Mesenchymal stem cell (in vitro differentiated cells and primary cell): Measurements from ENCODE around the gene C16orf74.

Source experiments
- DNase-seq: peaks from one replicate; pipeline ENCODE4 v3.0.0-alpha.2; 2013
- H2AFZ ChIP-seq: one replicate; pipeline ENCODE4 v1.6.1; 2013; ENCODE audit warnings: low read depth, mild to moderate bottlenecking, control low read depth, inconsistent platforms, low read length, moderate library complexity
- H2AK5ac ChIP-seq: 2 replicates; pipeline ENCODE4 v1.6.1; 2013; ENCODE audit warnings: low read length, moderate library complexity, mild to moderate bottlenecking, inconsistent platforms; ENCODE audit not compliant: severe bottlenecking
- H2BK120ac ChIP-seq: one replicate; pipeline ENCODE4 v1.6.1; 2013; ENCODE audit warnings: low read depth, mild to moderate bottlenecking, inconsistent platforms, low read length, moderate library complexity
- H2BK12ac ChIP-seq, 2 experiments: one replicate each; pipeline ENCODE4 v1.6.1; 2013; ENCODE audit warnings: inconsistent platforms in 2 of 2, low read length in 2 of 2, mild to moderate bottlenecking in 2 of 2, moderate library complexity in 2 of 2, control low read depth in 1 of 2
- H2BK15ac ChIP-seq: one replicate; pipeline ENCODE4 v1.6.1; 2013; ENCODE audit warnings: mild to moderate bottlenecking, low read depth, inconsistent platforms; ENCODE audit not compliant: poor library complexity, severe bottlenecking
- H2BK5ac ChIP-seq: 2 replicates; pipeline ENCODE4 v1.6.1; 2013; ENCODE audit warnings: low read depth, mild to moderate bottlenecking, low read length, control low read depth, inconsistent platforms; ENCODE audit not compliant: poor library complexity, severe bottlenecking
- H3K14ac ChIP-seq, 2 experiments: one replicate each; pipeline ENCODE4 v1.6.1; 2013; ENCODE audit warnings: inconsistent platforms in 2 of 2, low read length in 2 of 2, control low read depth in 1 of 2, mild to moderate bottlenecking in 1 of 2, moderate library complexity in 1 of 2
- H3K18ac ChIP-seq, 2 experiments: one replicate each; pipeline ENCODE4 v1.6.1; 2013; ENCODE audit warnings: inconsistent platforms in 2 of 2, low read length in 2 of 2, control low read depth in 1 of 2, low read depth in 1 of 2, mild to moderate bottlenecking in 1 of 2
- H3K23ac ChIP-seq, 2 experiments: one replicate each; pipeline ENCODE4 v1.6.1; 2013; ENCODE audit warnings: inconsistent platforms in 2 of 2, low read length in 2 of 2, mild to moderate bottlenecking in 2 of 2, moderate library complexity in 2 of 2, control low read depth in 1 of 2
- H3K27ac ChIP-seq: 2 replicates; pipeline ENCODE4 v1.5.1; 2013; ENCODE audit warnings: mild to moderate bottlenecking, moderate library complexity, low read length, control low read depth, inconsistent platforms; ENCODE audit not compliant: poor library complexity, severe bottlenecking
- H3K27me3 ChIP-seq, 2 experiments: 2 replicates each; pipeline versions ENCODE4 v1.6.1 to v1.7.0; 2013; ENCODE audit warnings: low read length in 2 of 2, mild to moderate bottlenecking in 2 of 2, moderate library complexity in 2 of 2, control low read depth in 1 of 2, inconsistent platforms in 1 of 2; ENCODE audit not compliant: control insufficient read depth in 1 of 2, insufficient read depth in 1 of 2
- H3K36me3 ChIP-seq, 2 experiments: 2 replicates each; pipeline versions ENCODE4 v1.6.1 to v1.7.0; 2013; ENCODE audit warnings: low read length in 2 of 2, control low read depth in 1 of 2, inconsistent platforms in 1 of 2, low read depth in 1 of 2, mild to moderate bottlenecking in 1 of 2; ENCODE audit not compliant: insufficient read depth in 2 of 2, control insufficient read depth in 1 of 2
- H3K4ac ChIP-seq, 2 experiments: one replicate each; pipeline ENCODE4 v1.6.1; 2013; ENCODE audit warnings: inconsistent platforms in 2 of 2, low read length in 2 of 2, mild to moderate bottlenecking in 2 of 2, moderate library complexity in 2 of 2, control low read depth in 1 of 2, low read depth in 1 of 2
- H3K4me1 ChIP-seq: 2 replicates; pipeline ENCODE4 v1.6.1; 2013; ENCODE audit warnings: low read depth, low read length, control low read depth; ENCODE audit not compliant: control insufficient read depth, insufficient read depth
- H3K4me2 ChIP-seq: 2 replicates; pipeline ENCODE4 v1.6.1; 2013; ENCODE audit warnings: low read length, mild to moderate bottlenecking, inconsistent platforms; ENCODE audit not compliant: poor library complexity, severe bottlenecking
- H3K4me3 ChIP-seq, 2 experiments: 2 replicates each; pipeline versions ENCODE4 v1.5.1 to v1.7.0; 2013; ENCODE audit warnings: low read length in 2 of 2, mild to moderate bottlenecking in 2 of 2, control low read depth in 1 of 2, low read depth in 1 of 2; ENCODE audit not compliant: insufficient read depth in 1 of 2
- H3K79me1 ChIP-seq: replicated peaks from 2 replicates; pipeline ENCODE4 v1.6.1; 2013; ENCODE audit warnings: mild to moderate bottlenecking, control low read depth, low read length, inconsistent platforms; ENCODE audit not compliant: poor library complexity, severe bottlenecking
- H3K9ac ChIP-seq: 2 replicates; pipeline ENCODE4 v1.7.0; 2013; ENCODE audit warnings: mild to moderate bottlenecking, low read length, moderate library complexity
- H3K9me3 ChIP-seq: 2 replicates; pipeline ENCODE4 v1.7.0; 2013; ENCODE audit warnings: mild to moderate bottlenecking, low read length; ENCODE audit not compliant: control insufficient read depth
- H4K8ac ChIP-seq: one replicate; pipeline ENCODE4 v1.6.1; 2013; ENCODE audit warnings: inconsistent platforms, mild to moderate bottlenecking, low read length, moderate library complexity
- H4K91ac ChIP-seq: one replicate; pipeline ENCODE4 v1.6.1; 2013; ENCODE audit warnings: mild to moderate bottlenecking, low read length, inconsistent platforms
- WGBS: methylation state at CpG from one replicate; pipeline ENCODE4 v1.1.7; 2013; ENCODE audit warnings: mixed read lengths; 5-methylcytosine and 5-hydroxymethylcytosine counted together

Gene C16orf74

DNA sequence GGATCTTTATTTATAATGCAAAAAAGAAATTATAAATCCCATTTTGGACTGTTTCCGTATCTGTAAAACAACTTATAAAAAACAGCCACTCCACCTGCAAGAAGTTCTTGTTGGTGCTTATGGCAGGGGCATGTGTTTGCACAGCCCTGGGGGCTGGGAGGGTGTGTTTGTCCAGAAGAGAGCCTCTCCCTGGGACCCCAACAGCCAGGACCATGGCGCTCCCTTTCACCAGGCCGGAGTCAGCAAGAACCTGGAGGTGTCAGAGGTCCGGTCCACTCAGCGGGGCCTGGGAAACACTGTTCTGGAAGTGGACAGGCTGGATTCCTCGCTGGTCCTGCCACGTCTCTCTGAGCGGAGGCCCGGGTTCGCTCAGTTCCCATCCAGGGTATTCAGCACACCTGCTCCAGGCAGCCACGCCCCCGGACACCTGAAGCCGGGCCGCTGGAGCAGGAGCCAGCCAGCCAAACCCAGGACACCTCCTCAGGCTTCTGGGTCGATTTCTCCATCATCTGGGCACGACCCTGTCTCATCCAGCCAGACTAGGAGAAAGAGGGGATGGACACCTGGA, 43.3 kb downstream of the C16orf74 start:
- H3K14ac ChIP-seq, result no peak overlapping the region
- H2AK5ac ChIP-seq, result no peak overlapping the region
- H3K79me1 ChIP-seq, result no peaks in the 10 kb centered on the region
- H3K4ac ChIP-seq, result no peak overlapping the region
- no peak overlapping the region for H2BK5ac ChIP-seq
- no peak for DNase-seq
- H3K27ac ChIP-seq, result no peak overlapping the region
- no peaks in the 10 kb centered on the region for H3K4me1 ChIP-seq
- H2BK12ac ChIP-seq, result no peak overlapping the region
- no peak overlapping the region for H4K91ac ChIP-seq
- no peak overlapping the region for H3K4me3 ChIP-seq
- H3K18ac ChIP-seq, result no peak overlapping the region
- H2AFZ ChIP-seq, result no peak overlapping the region
- no peak overlapping the region for H4K8ac ChIP-seq
- peaks cover 0 to 15% of the 10 kb centered on the region in 2 experiments for H3K27me3 ChIP-seq
- peaks cover 9% of the 10 kb centered on the region for H3K9me3 ChIP-seq
- no peak overlapping the region for H2BK15ac ChIP-seq
- no peaks in the 10 kb centered on the region for H3K36me3 ChIP-seq
- H3K4me2 ChIP-seq, result no peak overlapping the region
- WGBS, result 90% methylated on average over 15 of the region's 16 CpGs
- no peak overlapping the region for H3K9ac ChIP-seq
- no peak overlapping the region for H2BK120ac ChIP-seq
- H3K23ac ChIP-seq, result no peak overlapping the region

DNA sequence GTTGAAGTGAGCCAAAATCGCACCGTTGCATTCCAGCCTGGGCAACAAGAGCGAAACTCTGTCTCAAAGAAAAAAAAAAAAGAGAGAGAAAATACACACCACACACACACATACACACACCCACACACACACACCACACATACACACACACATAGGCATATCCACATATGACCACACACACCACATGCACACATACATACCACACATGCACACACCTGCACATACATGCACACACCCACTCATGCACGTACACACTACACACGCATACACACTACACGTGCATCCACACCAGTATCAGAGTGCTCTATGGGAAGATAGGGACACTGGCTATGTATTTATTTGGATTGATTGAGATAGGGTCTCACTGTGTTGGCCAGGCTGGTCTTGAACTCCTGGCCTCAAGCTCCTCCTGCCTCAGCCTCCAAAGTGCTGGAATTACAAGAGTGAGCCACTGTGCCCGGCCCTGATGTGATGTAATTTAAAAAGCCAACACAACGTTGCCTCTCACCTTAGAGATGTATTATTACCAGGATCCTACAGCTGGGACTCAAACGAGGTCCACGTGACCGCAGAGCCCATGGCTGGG, 44.4 kb downstream of the C16orf74 start:
- H2BK15ac ChIP-seq, result no peak overlapping the region
- DNase-seq, result no peak
- H2BK12ac ChIP-seq, result no peak overlapping the region
- no peaks in the 10 kb centered on the region for H3K4me1 ChIP-seq
- H3K4me2 ChIP-seq, result no peak overlapping the region
- H3K4me3 ChIP-seq, result no peak overlapping the region
- H4K8ac ChIP-seq, result no peak overlapping the region
- peaks cover 3 to 8% of the 10 kb centered on the region in 2 experiments for H3K27me3 ChIP-seq
- no peaks in the 10 kb centered on the region for H3K36me3 ChIP-seq
- peaks cover 6% of the 10 kb centered on the region for H3K9me3 ChIP-seq
- H3K14ac ChIP-seq, result no peak overlapping the region
- H2BK5ac ChIP-seq, result no peak overlapping the region
- H3K23ac ChIP-seq, result no peak overlapping the region
- no peak overlapping the region for H2AK5ac ChIP-seq
- no peak overlapping the region for H3K9ac ChIP-seq
- no peak overlapping the region for H3K4ac ChIP-seq
- no peak overlapping the region for H3K18ac ChIP-seq
- no peak overlapping the region for H3K27ac ChIP-seq
- peak overlapping the region; percentile 36 for H4K91ac ChIP-seq
- no peak overlapping the region for H2AFZ ChIP-seq
- H3K79me1 ChIP-seq, result no peaks in the 10 kb centered on the region
- 97% methylated on average over 9 of the region's 11 CpGs for WGBS
- H2BK120ac ChIP-seq, result no peak overlapping the region

GRCh38 chr16:85704900-85705846, 45.7 kb downstream of the C16orf74 start:
- Histone ChIP-seq H3K14ac (no peak overlapping the region), H3K79me1 (no peaks in the 10 kb centered on the region), H3K9me3 (peaks cover 7% of the 10 kb centered on the region), H3K27me3 (peaks cover 3 to 16% of the 10 kb centered on the region in 2 experiments), H3K27ac (no peak overlapping the region), H2BK12ac (no peak overlapping the region), H3K4me1 (no peaks in the 10 kb centered on the region), H4K8ac (no peak overlapping the region), H3K4ac (no peak overlapping the region), H2AK5ac (no peak overlapping the region), H3K4me3 (no peak overlapping the region), H3K18ac (no peak overlapping the region), H3K23ac (no peak overlapping the region), H2AFZ (no peak overlapping the region), H2BK120ac (no peak overlapping the region), H4K91ac (no peak overlapping the region), H2BK15ac (no peak overlapping the region), H3K4me2 (no peak overlapping the region), H3K9ac (no peak overlapping the region), H3K36me3 (no peaks in the 10 kb centered on the region), H2BK5ac (no peak overlapping the region)
- 90% methylated on average over 20 of the region's 20 CpGs for WGBS
- no peak for DNase-seq

- no peak overlapping the region for H3K9ac ChIP-seq
- no peak overlapping the region for H2AFZ ChIP-seq
- no peak overlapping the region for H3K18ac ChIP-seq
- H3K9me3 ChIP-seq, result peaks cover 7% of the 10 kb centered on the region
- H2AK5ac ChIP-seq, result no peak overlapping the region
- H2BK15ac ChIP-seq, result no peak overlapping the region
- WGBS, result 85% methylated on average over 7 of the region's 11 CpGs
- H2BK120ac ChIP-seq, result no peak overlapping the region
- H3K4ac ChIP-seq, result no peak overlapping the region
- H3K27me3 ChIP-seq, result peaks cover 7 to 15% of the 10 kb centered on the region in 2 experiments
- H3K23ac ChIP-seq, result no peak overlapping the region
- H2BK12ac ChIP-seq, result no peak overlapping the region
- no peak overlapping the region for H3K4me2 ChIP-seq
- DNase-seq, result no peak
- peaks cover 3% of the 10 kb centered on the region for H3K4me1 ChIP-seq
- no peak overlapping the region for H3K14ac ChIP-seq
- no peak overlapping the region for H3K4me3 ChIP-seq
- H3K36me3 ChIP-seq, result no peaks in the 10 kb centered on the region
- H4K91ac ChIP-seq, result no peak overlapping the region
- H3K79me1 ChIP-seq, result no peaks in the 10 kb centered on the region
- no peak overlapping the region for H2BK5ac ChIP-seq
- H3K27ac ChIP-seq, result no peak overlapping the region
- H4K8ac ChIP-seq, result no peak overlapping the region
Observed at GRCh38 chr16:85704011-85704410, 46.9 kb downstream of the C16orf74 start.
